ENCODE measurements around the gene LSG1. TPM values are rescaled to one million over a fixed set of nuclear protein-coding genes. Genes with fewer than 3 reads are reported as not detected.

LSG1 gene
- total RNA-seq, 1 donor from 2014 or later: 41.2 TPM

DNA sequence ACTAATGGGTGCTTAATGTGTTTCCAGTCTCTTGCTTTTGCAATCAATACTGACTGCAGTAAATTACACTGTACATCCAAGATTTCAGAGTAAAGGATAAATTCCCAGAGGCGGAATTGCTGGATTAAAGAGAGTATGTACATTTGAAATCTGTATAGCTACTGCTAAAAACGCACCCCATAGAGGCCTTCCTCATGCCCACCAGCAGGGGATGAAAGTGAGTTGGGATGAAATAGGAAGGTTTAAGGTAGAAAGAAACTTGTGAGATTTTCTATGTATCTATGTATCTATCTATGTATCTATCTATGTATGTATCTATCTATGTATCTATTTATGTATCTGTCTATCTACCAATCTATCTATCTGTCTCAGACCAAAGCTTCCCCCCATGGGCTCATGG is 67.2 kb downstream of the LSG1 start:
- no peak overlapping the region for H3K27ac Mint-ChIP-seq
- no peaks in the 10 kb centered on the region for H3K27me3 Mint-ChIP-seq (ENCODE audit: insufficient read depth, low read depth)
- TF ChIP-seq EZH2phosphoT487 (IDR thresholded peaks at IDR 0.05) (no peak), EZH2 (IDR thresholded peaks at IDR 0.05) (no peak)
- TF ChIP-seq, protein P1, sequence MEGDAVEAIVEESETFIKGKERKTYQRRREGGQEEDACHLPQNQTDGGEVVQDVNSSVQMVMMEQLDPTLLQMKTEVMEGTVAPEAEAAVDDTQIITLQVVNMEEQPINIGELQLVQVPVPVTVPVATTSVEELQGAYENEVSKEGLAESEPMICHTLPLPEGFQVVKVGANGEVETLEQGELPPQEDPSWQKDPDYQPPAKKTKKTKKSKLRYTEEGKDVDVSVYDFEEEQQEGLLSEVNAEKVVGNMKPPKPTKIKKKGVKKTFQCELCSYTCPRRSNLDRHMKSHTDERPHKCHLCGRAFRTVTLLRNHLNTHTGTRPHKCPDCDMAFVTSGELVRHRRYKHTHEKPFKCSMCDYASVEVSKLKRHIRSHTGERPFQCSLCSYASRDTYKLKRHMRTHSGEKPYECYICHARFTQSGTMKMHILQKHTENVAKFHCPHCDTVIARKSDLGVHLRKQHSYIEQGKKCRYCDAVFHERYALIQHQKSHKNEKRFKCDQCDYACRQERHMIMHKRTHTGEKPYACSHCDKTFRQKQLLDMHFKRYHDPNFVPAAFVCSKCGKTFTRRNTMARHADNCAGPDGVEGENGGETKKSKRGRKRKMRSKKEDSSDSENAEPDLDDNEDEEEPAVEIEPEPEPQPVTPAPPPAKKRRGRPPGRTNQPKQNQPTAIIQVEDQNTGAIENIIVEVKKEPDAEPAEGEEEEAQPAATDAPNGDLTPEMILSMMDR (IDR thresholded peaks at IDR 0.05): peak; percentile 27
- Histone ChIP-seq H3K79me2 (ENCODE audit: low read depth) (no peaks in the 10 kb centered on the region), H3K4me3 (no peak overlapping the region), H3K27ac (no peak overlapping the region), H2AFZ (replicated peaks) (no peak overlapping the region), H3K9me3 (ENCODE audit: low read depth) (no peaks in the 10 kb centered on the region), H3K4me2 (no peak overlapping the region), H3K9ac (no peak overlapping the region), H3K36me3 (no peaks in the 10 kb centered on the region), H3K27me3 (no peaks in the 10 kb centered on the region), H4K20me1 (ENCODE audit: low read depth) (no peaks in the 10 kb centered on the region), H3F3A (ENCODE audit: low read depth) (no peaks in the 10 kb centered on the region), H3K4me1 (no peaks in the 10 kb centered on the region)
- H3K9me3 Mint-ChIP-seq: no peaks in the 10 kb centered on the region
- no peak for DNase-seq (ENCODE audit: low spot score)
- peaks cover 12% of the 10 kb centered on the region for H3K36me3 Mint-ChIP-seq
- H3K4me3 Mint-ChIP-seq: no peak overlapping the region
- H3K4me1 Mint-ChIP-seq: no peaks in the 10 kb centered on the region

DNA sequence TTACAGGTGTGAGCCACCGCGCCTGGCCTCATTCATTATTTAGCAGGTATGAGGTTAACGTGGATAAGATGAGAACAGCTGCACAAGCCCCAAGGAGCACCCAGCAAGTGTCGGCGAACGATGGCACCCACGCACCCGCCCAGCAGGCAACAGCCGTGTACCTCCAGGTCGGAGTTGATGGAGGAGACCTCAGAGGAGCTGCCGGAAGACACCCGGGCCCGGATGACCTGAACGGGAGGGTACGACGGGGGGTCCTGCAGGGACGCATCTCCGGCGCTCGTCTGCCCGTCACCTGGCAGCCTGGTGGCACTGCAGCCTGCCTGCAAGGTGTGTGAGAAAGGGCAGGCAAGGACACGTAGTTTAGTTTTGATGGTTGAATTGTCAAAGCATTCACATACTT is 67.9 kb downstream of the LSG1 start:
- Mint-ChIP-seq H3K27ac (no peak overlapping the region), H3K4me1 (no peaks in the 10 kb centered on the region), H3K9me3 (no peaks in the 10 kb centered on the region), H3K36me3 (peaks cover 10% of the 10 kb centered on the region), H3K27me3 (ENCODE audit: insufficient read depth, low read depth) (no peaks in the 10 kb centered on the region), H3K4me3 (no peak overlapping the region)
- Histone ChIP-seq H3K4me2 (no peak overlapping the region), H3K4me1 (no peaks in the 10 kb centered on the region), H3K79me2 (ENCODE audit: low read depth) (no peaks in the 10 kb centered on the region), H3K9ac (no peak overlapping the region), H3K27me3 (no peaks in the 10 kb centered on the region), H4K20me1 (ENCODE audit: low read depth) (no peaks in the 10 kb centered on the region), H3K4me3 (no peak overlapping the region), H3K9me3 (ENCODE audit: low read depth) (no peaks in the 10 kb centered on the region), H3K36me3 (no peaks in the 10 kb centered on the region), H3F3A (ENCODE audit: low read depth) (no peaks in the 10 kb centered on the region), H2AFZ (replicated peaks) (no peak overlapping the region), H3K27ac (no peak overlapping the region)
- DNase-seq (ENCODE audit: low spot score): no peak
- TF ChIP-seq, protein P1 (IDR thresholded peaks at IDR 0.05): no peak
- TF ChIP-seq EZH2phosphoT487 (IDR thresholded peaks at IDR 0.05): no peak
- TF ChIP-seq EZH2 (IDR thresholded peaks at IDR 0.05): no peak

DNA sequence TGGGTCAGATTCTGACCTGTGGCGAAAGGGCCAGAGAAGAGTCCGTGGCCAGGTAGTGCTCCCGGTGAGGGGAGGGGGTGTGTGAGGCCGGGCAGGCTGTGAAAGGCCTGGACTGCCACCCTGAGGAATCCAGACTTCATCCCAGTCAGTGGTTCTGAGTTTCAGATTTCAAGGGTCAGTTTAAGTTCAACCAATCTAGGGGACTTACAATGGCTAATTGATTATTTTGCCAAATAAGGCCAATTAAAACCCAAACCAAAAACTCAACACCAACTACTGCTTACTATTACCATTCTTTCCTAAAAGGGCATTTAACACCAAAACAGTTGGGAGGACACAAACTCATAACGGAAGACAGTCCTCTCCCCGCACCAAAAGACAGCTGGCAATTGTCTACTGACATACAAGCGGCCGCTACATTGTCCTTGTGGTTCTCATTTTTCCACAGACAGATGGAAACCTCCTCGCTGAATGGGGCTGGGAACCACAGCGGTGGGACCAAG is 69.3 kb downstream of the LSG1 start:
- Mint-ChIP-seq H3K4me1 (no peaks in the 10 kb centered on the region), H3K27me3 (ENCODE audit: insufficient read depth, low read depth) (peaks cover 2% of the 10 kb centered on the region), H3K4me3 (no peak overlapping the region), H3K36me3 (peaks cover 14% of the 10 kb centered on the region), H3K27ac (no peak overlapping the region), H3K9me3 (no peaks in the 10 kb centered on the region)
- Histone ChIP-seq H3K9me3 (ENCODE audit: low read depth) (no peaks in the 10 kb centered on the region), H3K4me1 (no peaks in the 10 kb centered on the region), H4K20me1 (ENCODE audit: low read depth) (no peaks in the 10 kb centered on the region), H3K4me2 (no peak overlapping the region), H3K27me3 (no peaks in the 10 kb centered on the region), H3K27ac (no peak overlapping the region), H3K9ac (no peak overlapping the region), H3K79me2 (ENCODE audit: low read depth) (no peaks in the 10 kb centered on the region), H3K4me3 (no peak overlapping the region), H3F3A (ENCODE audit: low read depth) (no peaks in the 10 kb centered on the region), H3K36me3 (no peaks in the 10 kb centered on the region), H2AFZ (replicated peaks) (no peak overlapping the region)
- TF ChIP-seq, protein P1 (IDR thresholded peaks at IDR 0.05): no peak
- TF ChIP-seq EZH2phosphoT487 (IDR thresholded peaks at IDR 0.05) (no peak), EZH2 (IDR thresholded peaks at IDR 0.05) (no peak)
- DNase-seq (ENCODE audit: low spot score): no peak

Measured in neural progenitor cell (in vitro differentiated cells).